Limb (tissue), 2 donors: ENCODE results near the gene NUDT14.

Experiments
- DNase-seq, 2 donors: peaks; one replicate each; pipeline ENCODE4 v3.0.0-alpha.2; 2016; ENCODE audit errors: extremely low spot score in 2 of 2

NUDT14 gene

DNA sequence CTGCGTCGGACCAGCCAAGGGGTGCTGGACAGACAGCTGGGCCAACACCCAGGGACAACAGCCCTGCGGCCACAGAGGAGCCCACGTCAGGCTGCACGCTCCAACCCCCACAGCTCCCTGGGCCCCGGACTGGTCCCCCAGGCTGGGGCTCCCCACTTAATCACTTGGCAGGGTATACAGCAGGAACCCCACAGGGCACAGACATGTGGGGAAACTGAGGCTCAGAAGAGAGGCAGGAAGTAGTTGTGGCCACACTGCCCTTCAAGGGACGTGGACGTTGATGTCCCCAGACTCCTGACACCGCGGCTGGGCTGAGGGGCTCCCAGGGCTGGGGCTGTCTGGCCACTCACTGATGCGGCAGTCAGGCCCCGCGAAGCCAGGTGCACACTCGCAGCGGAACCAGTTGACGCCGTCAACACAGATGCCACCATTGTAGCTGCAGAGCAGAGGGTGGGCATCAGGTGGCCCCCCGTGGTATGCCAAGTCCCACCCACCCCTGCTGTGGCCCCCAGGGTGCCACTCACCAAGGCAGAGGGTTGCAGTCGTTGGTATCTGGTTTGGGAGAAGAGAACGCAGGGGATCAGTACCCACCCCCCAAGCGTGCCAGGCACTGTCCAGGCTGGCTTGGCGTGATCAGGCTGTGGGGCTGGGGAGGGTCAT lies 34.0 kb downstream of the NUDT14 start:
- peak in 1 of 2 donors; percentile 20 for DNase-seq

GRCh38 chr14:105146181-105146975 lies 34.7 kb downstream of the NUDT14 start:
- peak in 1 of 2 donors; percentile 18 for DNase-seq

GRCh38 chr14:105145381-105146180 lies 35.5 kb downstream of the NUDT14 start:
- DNase-seq: peak in 1 of 2 donors; percentile 24

- DNase-seq: peak in 1 of 2 donors; percentile 27
Observed at GRCh38 chr14:105144666-105145380, 36.3 kb downstream of the NUDT14 start.

- DNase-seq: peak in 1 of 2 donors; percentile 19
Observed at GRCh38 chr14:105144026-105144665, 37.0 kb downstream of the NUDT14 start.

DNA sequence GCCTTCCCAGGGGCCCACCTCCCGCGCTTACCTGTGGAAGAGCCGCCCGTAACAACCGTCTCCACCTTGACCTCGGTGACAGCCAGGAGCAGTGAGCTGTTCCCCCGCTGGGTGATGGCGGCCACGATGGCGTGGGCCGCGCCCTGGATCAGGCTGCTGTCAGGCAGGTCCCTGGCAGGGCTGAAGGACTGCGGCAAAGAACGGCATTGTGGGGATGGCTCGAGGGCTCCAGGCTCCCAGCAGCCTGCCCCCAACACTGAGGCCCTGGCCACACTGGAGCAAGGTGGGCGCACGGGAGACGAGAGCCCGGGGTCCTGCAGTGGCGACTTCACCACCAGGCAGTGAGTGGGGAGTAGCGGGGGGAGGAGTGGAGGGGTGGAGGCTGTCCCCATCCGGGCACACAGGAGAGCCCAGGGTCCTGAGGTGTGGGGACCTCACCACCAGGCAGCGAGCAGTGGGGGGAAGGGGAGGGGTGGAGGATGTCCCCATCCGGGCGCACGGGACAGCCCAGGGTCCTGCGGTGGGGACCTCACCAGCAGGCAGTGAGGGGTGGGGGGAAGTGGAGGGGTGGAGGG lies 37.6 kb downstream of the NUDT14 start:
- DNase-seq: peak in 1 of 2 donors; percentile 12

- DNase-seq: peak in 1 of 2 donors; percentile 16
Observed at GRCh38 chr14:105142651-105143450, 38.3 kb downstream of the NUDT14 start.

- peak in 1 of 2 donors; percentile 18 for DNase-seq
Observed at GRCh38 chr14:105141486-105142281, 39.4 kb downstream of the NUDT14 start.

- no peak for DNase-seq
Observed at GRCh38 chr14:105141026-105141425, 40.1 kb downstream of the NUDT14 start.

DNA sequence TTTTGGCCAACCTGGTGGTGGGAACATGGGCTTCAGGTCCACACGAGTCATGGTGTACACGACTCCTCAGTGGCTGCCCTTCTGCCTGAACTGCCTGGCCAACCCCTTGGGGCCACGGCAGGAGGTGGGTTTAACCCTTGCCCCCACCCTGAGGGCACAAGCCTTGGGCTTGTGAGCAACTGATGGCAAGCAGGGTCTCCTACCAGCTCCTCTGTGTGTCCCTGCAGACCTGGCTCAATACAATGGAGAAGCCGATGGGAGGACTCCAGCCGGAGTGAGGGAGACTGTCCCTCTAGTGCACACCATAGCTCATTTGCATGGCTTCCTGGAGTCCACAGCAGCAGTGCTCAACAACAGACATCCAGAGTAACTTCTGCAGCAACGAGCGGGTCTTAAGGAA lies 40.5 kb downstream of the NUDT14 start:
- DNase-seq: no peak

- no peak for DNase-seq
Observed at GRCh38 chr14:105139831-105140239, 41.3 kb downstream of the NUDT14 start.

- peak in 1 of 2 donors; percentile 19 for DNase-seq
Observed at GRCh38 chr14:105139212-105139825, 41.8 kb downstream of the NUDT14 start.

- DNase-seq: peak in 1 of 2 donors; percentile 21
Observed at GRCh38 chr14:105138551-105139111, 42.5 kb downstream of the NUDT14 start.

- DNase-seq: peak in 1 of 2 donors; percentile 23
Observed at GRCh38 chr14:105138021-105138541, 43.0 kb downstream of the NUDT14 start.

- DNase-seq: no peak
Observed at GRCh38 chr14:105137481-105138020, 43.6 kb downstream of the NUDT14 start.

GRCh38 chr14:105136401-105137322 lies 44.5 kb downstream of the NUDT14 start:
- DNase-seq: peak in 1 of 2 donors; percentile 24
